WTC11 (cell line): ENCODE measurements around the gene HSD17B12.

ENCODE experiments used
- ATF1 ChIP-seq: sonication (generic); formaldehyde crosslinking; IDR thresholded peaks from 2 replicates; pipeline ENCODE4 v1.8.1; 2023; ENCODE audit warnings: mild to moderate bottlenecking, moderate library complexity, missing genetic modification reagents
- ZNF121 ChIP-seq: sonication (generic); formaldehyde crosslinking; IDR thresholded peaks from 2 replicates; pipeline ENCODE4 v1.8.0; 2023; ENCODE audit warnings: missing genetic modification reagents
- TF ChIP-seq, protein P1 (sequence below): fragments of 200-600 bp; IDR thresholded peaks from 2 replicates; pipeline ENCODE4 v1.8.0; 2022; ENCODE audit warnings: antibody characterized with exemption
- TF ChIP-seq, protein P2 (sequence below): sonication (generic); formaldehyde crosslinking; IDR thresholded peaks from 2 replicates; pipeline ENCODE4 v1.8.0; 2022; ENCODE audit warnings: mild to moderate bottlenecking, missing genetic modification reagents

GRCh38 chr11:43879789-43880639, 199.5 kb downstream of the HSD17B12 start:
- TF ChIP-seq, protein P1, sequence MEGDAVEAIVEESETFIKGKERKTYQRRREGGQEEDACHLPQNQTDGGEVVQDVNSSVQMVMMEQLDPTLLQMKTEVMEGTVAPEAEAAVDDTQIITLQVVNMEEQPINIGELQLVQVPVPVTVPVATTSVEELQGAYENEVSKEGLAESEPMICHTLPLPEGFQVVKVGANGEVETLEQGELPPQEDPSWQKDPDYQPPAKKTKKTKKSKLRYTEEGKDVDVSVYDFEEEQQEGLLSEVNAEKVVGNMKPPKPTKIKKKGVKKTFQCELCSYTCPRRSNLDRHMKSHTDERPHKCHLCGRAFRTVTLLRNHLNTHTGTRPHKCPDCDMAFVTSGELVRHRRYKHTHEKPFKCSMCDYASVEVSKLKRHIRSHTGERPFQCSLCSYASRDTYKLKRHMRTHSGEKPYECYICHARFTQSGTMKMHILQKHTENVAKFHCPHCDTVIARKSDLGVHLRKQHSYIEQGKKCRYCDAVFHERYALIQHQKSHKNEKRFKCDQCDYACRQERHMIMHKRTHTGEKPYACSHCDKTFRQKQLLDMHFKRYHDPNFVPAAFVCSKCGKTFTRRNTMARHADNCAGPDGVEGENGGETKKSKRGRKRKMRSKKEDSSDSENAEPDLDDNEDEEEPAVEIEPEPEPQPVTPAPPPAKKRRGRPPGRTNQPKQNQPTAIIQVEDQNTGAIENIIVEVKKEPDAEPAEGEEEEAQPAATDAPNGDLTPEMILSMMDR, result no peak
- TF ChIP-seq ATF1, result no peak
- no peak for TF ChIP-seq ZNF121
- TF ChIP-seq, protein P2, sequence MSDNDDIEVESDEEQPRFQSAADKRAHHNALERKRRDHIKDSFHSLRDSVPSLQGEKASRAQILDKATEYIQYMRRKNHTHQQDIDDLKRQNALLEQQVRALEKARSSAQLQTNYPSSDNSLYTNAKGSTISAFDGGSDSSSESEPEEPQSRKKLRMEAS, result no peak
